Cardiac muscle cell (in vitro differentiated cells and primary cell): ENCODE data around the gene ASB6. TPM values are rescaled to one million over a fixed set of nuclear protein-coding genes. Genes with fewer than 3 reads are reported as not detected.
"Not testable (repeated sequence)": the region's sequence is repeated elsewhere in the genome, so short reads cannot be mapped to it uniquely, and the experiment has no call there.

Experiments
- DNase-seq, 2 donors: peaks; one replicate each; pipeline versions ENCODE4 v3.0.0 to v3.0.0-alpha.2; 2010 to 2017; ENCODE audit warnings: low read depth in 1 of 2, low spot score in 1 of 2
- H3K27ac ChIP-seq: fragments of 200-600 bp; sonication (generic); 2 replicates; pipeline ENCODE4 v1.5.1; 2016
- H3K27me3 ChIP-seq: fragments of 200-600 bp; sonication (generic); 2 replicates; pipeline ENCODE4 v1.6.0; 2016; ENCODE audit warnings: control low read depth
- H3K36me3 ChIP-seq: fragments of 200-600 bp; sonication (generic); 2 replicates; pipeline ENCODE4 v1.5.1; 2016; ENCODE audit warnings: control low read depth
- H3K4me1 ChIP-seq: fragments of 200-600 bp; sonication (generic); 2 replicates; pipeline ENCODE4 v1.8.1; 2017; ENCODE audit warnings: low read depth, mild to moderate bottlenecking, mixed run types
- H3K4me3 ChIP-seq: fragments of 200-600 bp; sonication (generic); 2 replicates; pipeline ENCODE4 v1.5.1; 2016; ENCODE audit warnings: mild to moderate bottlenecking
- H3K9me3 ChIP-seq: fragments of 200-600 bp; sonication (generic); 2 replicates; pipeline ENCODE4 v1.5.1; 2017; ENCODE audit warnings: low read depth, mild to moderate bottlenecking, control low read depth
- CTCF ChIP-seq: IDR thresholded peaks from 2 replicates; pipeline ENCODE4 v1.5.1; 2012; ENCODE audit warnings: low read depth, mild to moderate bottlenecking, low read length
- polyA plus RNA-seq: library from polyadenylated mRNA; unstranded; fragments of >200 nt; fragmentation: Nextera tagmentation; extraction: Ambion mirVana; gene quantifications from 2 replicates; pipeline ENCODE4 v1.2.1, GENCODE V29; 2016
- total RNA-seq: library from RNA; depleted of rRNA; stranded (reverse); fragments of >200 nt; gene quantifications from 2 replicates; pipeline ENCODE4 v1.2.3, GENCODE V29; 2016

The ASB6 gene
- total and polyA plus RNA-seq, 2 experiments from 2014 or later: 24.0 to 25.2 TPM

- H3K36me3 ChIP-seq: no peaks in the 10 kb centered on the region
- TF ChIP-seq CTCF: no peak
- H3K4me1 ChIP-seq: peaks cover 14% of the 10 kb centered on the region
- H3K27ac ChIP-seq: no peak overlapping the region
- peak; percentile 73 to 91 for DNase-seq
- no peaks in the 10 kb centered on the region for H3K9me3 ChIP-seq
- no peaks in the 10 kb centered on the region for H3K27me3 ChIP-seq
- H3K4me3 ChIP-seq: peak overlapping the region; percentile 57
Observed at GRCh38 chr9:129596541-129597331, 45.2 kb downstream of the ASB6 start.

- H3K4me1 ChIP-seq: peaks cover 14% of the 10 kb centered on the region
- TF ChIP-seq CTCF: no peak
- H3K36me3 ChIP-seq: no peaks in the 10 kb centered on the region
- no peak overlapping the region for H3K4me3 ChIP-seq
- DNase-seq: peak in 1 of 2 donors; percentile 21
- no peak overlapping the region for H3K27ac ChIP-seq
- no peaks in the 10 kb centered on the region for H3K27me3 ChIP-seq
- H3K9me3 ChIP-seq: no peaks in the 10 kb centered on the region
Observed at GRCh38 chr9:129595903-129596540, 45.9 kb downstream of the ASB6 start.

DNA sequence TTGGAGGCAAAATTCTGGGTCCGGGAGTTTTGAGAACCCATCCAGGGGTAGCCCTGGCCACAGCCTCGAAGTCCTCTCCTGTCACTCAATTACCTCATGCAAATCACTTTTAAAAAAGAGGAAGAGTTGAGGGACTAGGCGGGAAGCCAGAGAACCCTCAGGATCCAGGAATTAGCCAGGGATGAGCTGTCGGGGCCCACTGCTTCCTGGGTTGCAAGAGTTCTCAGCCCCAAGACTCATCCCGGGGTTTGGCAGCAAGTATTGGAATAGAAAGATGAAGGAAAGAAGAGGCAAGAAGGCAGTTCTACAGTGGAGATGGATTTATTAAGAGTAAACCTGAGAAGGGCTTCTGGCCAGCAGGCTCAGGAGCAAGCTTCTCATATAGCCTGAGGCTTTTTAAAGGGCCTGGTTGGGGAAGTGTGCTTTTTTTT, 46.6 kb downstream of the ASB6 start:
- TF ChIP-seq CTCF: no peak
- Histone ChIP-seq H3K36me3 (no peaks in the 10 kb centered on the region), H3K27ac (no peak overlapping the region), H3K4me1 (peaks cover 14% of the 10 kb centered on the region), H3K4me3 (no peak overlapping the region), H3K9me3 (no peaks in the 10 kb centered on the region), H3K27me3 (no peaks in the 10 kb centered on the region)
- peak in 1 of 2 donors; percentile 38 for DNase-seq

- H3K27me3 ChIP-seq: no peaks in the 10 kb centered on the region
- H3K9me3 ChIP-seq: no peaks in the 10 kb centered on the region
- peaks cover 14% of the 10 kb centered on the region for H3K4me1 ChIP-seq
- H3K36me3 ChIP-seq: no peaks in the 10 kb centered on the region
- H3K4me3 ChIP-seq: no peak overlapping the region
- DNase-seq: no peak
- no peak overlapping the region for H3K27ac ChIP-seq
- no peak for TF ChIP-seq CTCF
Observed at GRCh38 chr9:129594632-129595031, 47.3 kb downstream of the ASB6 start.

GRCh38 chr9:129592790-129593189, 49.2 kb downstream of the ASB6 start:
- H3K9me3 ChIP-seq, H3K4me3 ChIP-seq, H3K27me3 ChIP-seq, H3K36me3 ChIP-seq, DNase-seq: not testable (repeated sequence)
- H3K4me1 ChIP-seq: peaks cover 14% of the 10 kb centered on the region
- peak overlapping the region; percentile 8 for H3K27ac ChIP-seq

- H3K4me1 ChIP-seq: peaks cover 14% of the 10 kb centered on the region
- H3K36me3 ChIP-seq: no peaks in the 10 kb centered on the region
- DNase-seq: no peak
- H3K27me3 ChIP-seq: no peaks in the 10 kb centered on the region
- no peak for TF ChIP-seq CTCF
- no peak overlapping the region for H3K4me3 ChIP-seq
- no peaks in the 10 kb centered on the region for H3K9me3 ChIP-seq
- H3K27ac ChIP-seq: no peak overlapping the region
Observed at GRCh38 chr9:129591916-129592315, 50.0 kb downstream of the ASB6 start.
